HepG2 (cell line): ENCODE measurements around the gene SYNJ2. TPM values are rescaled to one million over a fixed set of nuclear protein-coding genes. Genes with fewer than 3 reads are reported as not detected.

ENCODE experiments used
- ATAC-seq: fragments of 200-7000 bp; cut with Tn5 transposase; 3 replicates; pipeline ENCODE4 v1.9.1; 2020; ENCODE audit warnings: mild to moderate bottlenecking, moderate library complexity
- BruUV-seq: library from RNA; stranded (reverse); fragments of 400-500 nt; replicated peaks from 2 replicates; lab custom pipeline; 2021; lab: Mats Ljungman, UMichigan
- CTCF ChIA-PET: fragments of 300-600 bp; formaldehyde crosslinking; extraction: SDS; loops from one replicate; lab custom pipeline; 2021; ENCODE audit warnings: low total read pairs, inconsistent platforms, low intra/inter-chr PET ratio; lab: Yijun Ruan, JAX
- POLR2A ChIA-PET: fragments of 350-600 bp; sonication (Branson Sonifier 250); formaldehyde crosslinking; loops from one replicate; lab custom pipeline; 2020; ENCODE audit warnings: antibody characterized with exemption, inconsistent platforms; lab: Yijun Ruan, JAX
- DNase-seq: peaks from one replicate; pipeline ENCODE4 v3.0.0-alpha.2; 2015; ENCODE audit warnings: low spot score
- FAIRE-seq: peaks from 3 replicates; lab custom pipeline; 2011; peaks lifted over from hg19 to GRCh38; lab: Jason Lieb, UNC
- H2AFZ ChIP-seq: one replicate; pipeline ENCODE4 v1.6.1; 2011; ENCODE audit warnings: low read length, inconsistent platforms
- H3K27ac ChIP-seq: fragments of 300-600 bp; 3 replicates; pipeline ENCODE4 v1.8.0; 2011; ENCODE audit warnings: mixed run types, mild to moderate bottlenecking, mixed read lengths, low read length, inconsistent platforms; ENCODE audit not compliant: insufficient read depth; ENCODE audit errors: extremely low read length
- H3K27me3 ChIP-seq, 2 experiments: fragments of 200-600 bp in 1 of 2; 2 replicates in 1 of 2; 3 replicates in 1 of 2; pipeline versions ENCODE4 v1.6.0 to v1.8.0; 2011; ENCODE audit warnings: low read length in 2 of 2, mild to moderate bottlenecking in 2 of 2, moderate library complexity in 2 of 2, inconsistent platforms in 1 of 2; ENCODE audit not compliant: insufficient read depth in 2 of 2, control insufficient read depth in 1 of 2
- H3K36me3 ChIP-seq, 2 experiments: fragments of 200-600 bp in 1 of 2; replicated peaks in 1 of 2; 2 replicates in 1 of 2; 3 replicates in 1 of 2; pipeline versions ENCODE4 v1.5.1 to v1.8.0; 2011; ENCODE audit warnings: low read length in 2 of 2, inconsistent platforms in 1 of 2; ENCODE audit not compliant: insufficient read depth in 2 of 2, control insufficient read depth in 1 of 2
- H3K4me1 ChIP-seq: 2 replicates; pipeline ENCODE4 v1.5.1; 2012; ENCODE audit warnings: low read length, inconsistent platforms; ENCODE audit not compliant: insufficient read depth
- H3K4me2 ChIP-seq: 2 replicates; pipeline ENCODE4 v1.6.0; 2011; ENCODE audit warnings: low read depth, low read length, inconsistent platforms
- H3K4me3 ChIP-seq, 3 experiments: fragments of 200-600 bp in 1 of 3; sonication (generic), shearing (Covaris generic) in 1 of 3; replicated peaks in 1 of 3; 2 replicates each; pipeline ENCODE4 v1.5.1; 2011 to 2016; ENCODE audit warnings: low read length in 3 of 3, inconsistent platforms in 2 of 3, low read depth in 2 of 3, mild to moderate bottlenecking in 2 of 3, control low read depth in 1 of 3, mixed read lengths in 1 of 3; ENCODE audit not compliant: insufficient read depth in 1 of 3
- H3K79me2 ChIP-seq: one replicate; pipeline ENCODE4 v1.6.1; 2011; ENCODE audit warnings: low read length, inconsistent platforms; ENCODE audit not compliant: insufficient read depth
- H3K9ac ChIP-seq: 2 replicates; pipeline ENCODE4 v1.6.0; 2011; ENCODE audit warnings: mild to moderate bottlenecking, low read depth, low read length, inconsistent platforms; ENCODE audit not compliant: insufficient read depth
- H3K9me3 ChIP-seq: 2 replicates; pipeline ENCODE4 v1.5.1; 2012; ENCODE audit warnings: mild to moderate bottlenecking, low read length
- H4K20me1 ChIP-seq: 2 replicates; pipeline ENCODE4 v1.6.0; 2011; ENCODE audit warnings: inconsistent platforms, mild to moderate bottlenecking, low read length, moderate library complexity; ENCODE audit not compliant: insufficient read depth
- CEBPB ChIP-seq: IDR thresholded peaks from 2 replicates; pipeline ENCODE4 v1.6.1; 2011; ENCODE audit warnings: low read depth, low read length, improper control_type of control experiment, borderline replicate concordance
- CEBPG ChIP-seq: IDR thresholded peaks from 2 replicates; pipeline ENCODE4 v1.6.1; 2016
- GATAD2A ChIP-seq: IDR thresholded peaks from 2 replicates; pipeline ENCODE4 v1.6.1; 2016
- HMG20A ChIP-seq: IDR thresholded peaks from 2 replicates; pipeline ENCODE4 v1.6.1; 2016; ENCODE audit warnings: borderline replicate concordance
- HNF4A ChIP-seq: sonication (generic); formaldehyde crosslinking; IDR thresholded peaks from 2 replicates; pipeline ENCODE4 v1.4.0; 2020; ENCODE audit warnings: missing genetic modification reagents
- HOXA9 ChIP-seq: sonication (generic); formaldehyde crosslinking; IDR thresholded peaks from 2 replicates; pipeline ENCODE4 v1.8.1; 2022; ENCODE audit warnings: missing genetic modification reagents, mild to moderate bottlenecking, moderate library complexity, borderline replicate concordance
- KDM4B ChIP-seq: sonication (generic); formaldehyde crosslinking; IDR thresholded peaks from 2 replicates; pipeline ENCODE4 v1.4.0; 2020; ENCODE audit warnings: missing genetic modification reagents
- NCOA5 ChIP-seq: sonication (generic); formaldehyde crosslinking; IDR thresholded peaks from 2 replicates; pipeline ENCODE4 v1.4.0; 2020; ENCODE audit warnings: missing genetic modification reagents
- ZBTB33 ChIP-seq: sonication (generic); formaldehyde crosslinking; IDR thresholded peaks from 2 replicates; pipeline ENCODE4 v1.4.0; 2020; ENCODE audit warnings: missing genetic modification reagents
- ZNF362 ChIP-seq: sonication (generic); formaldehyde crosslinking; IDR thresholded peaks from 2 replicates; pipeline ENCODE4 v1.4.0; 2020; ENCODE audit warnings: missing genetic modification reagents, mild to moderate bottlenecking, borderline replicate concordance
- ZNF460 ChIP-seq: sonication (generic); formaldehyde crosslinking; IDR thresholded peaks from 2 replicates; pipeline ENCODE4 v1.5.1; 2020; ENCODE audit warnings: missing genetic modification reagents, mild to moderate bottlenecking, borderline replicate concordance
- ZNF496 ChIP-seq: sonication (generic); formaldehyde crosslinking; IDR thresholded peaks from 2 replicates; pipeline ENCODE4 v1.8.1; 2023; ENCODE audit warnings: mild to moderate bottlenecking, moderate library complexity, missing genetic modification reagents; ENCODE audit not compliant: insufficient replicate concordance
- ZNF576 ChIP-seq: sonication (generic); formaldehyde crosslinking; IDR thresholded peaks from 2 replicates; pipeline ENCODE4 v1.4.0; 2020; ENCODE audit warnings: mild to moderate bottlenecking, missing genetic modification reagents
- ZSCAN9 ChIP-seq: IDR thresholded peaks from 2 replicates; pipeline ENCODE4 v1.6.1; 2016; ENCODE audit warnings: borderline replicate concordance
- WGBS: methylation state at CpG from one replicate; pipeline ENCODE4 v1.1.6; 2017; ENCODE audit warnings: low lambda C conversion rate; 5-methylcytosine and 5-hydroxymethylcytosine counted together
- in situ Hi-C: cut with HindIII; loops from 2 replicates; pipeline ENCODE4 v1.10.0; 2017; ENCODE audit warnings: low pct_unique_long_range_greater_than_20kb; ENCODE audit not compliant: extremely low pct_ligation_motif_present
- intact Hi-C: fragments of 100-400 bp; cut with micrococcal nuclease; formaldehyde crosslinking; loops from one replicate; pipeline ENCODE4 v1.10.0; 2022; ENCODE audit not compliant: unreplicated experiment
- polyA plus RNA-seq, 8 experiments: library from polyadenylated mRNA; depleted of rRNA in 3 of 8; stranded (reverse) in 7 of 8; unstranded in 1 of 8; fragments of >200 nt; fragmentation: Illumina TruSeq in 4 of 8; extraction: Trizol in 4 of 8; gene quantifications; 2 replicates each; pipeline versions ENCODE4 v1.2.1 to v1.2.3, GENCODE V29; 2011 to 2016; ENCODE audit warnings: low read depth in 4 of 8, missing spikeins in 1 of 8, mixed read lengths in 1 of 8; ENCODE audit not compliant: insufficient read depth in 1 of 8
- total RNA-seq, 5 experiments: library from RNA; depleted of rRNA; stranded (reverse); fragments of >200 nt; fragmentation: Illumina TruSeq; extraction: Trizol; gene quantifications; 2 replicates each; pipeline ENCODE4 v1.2.3, GENCODE V29; 2016; ENCODE audit warnings: low read depth in 1 of 5

Gene SYNJ2
- total and polyA plus RNA-seq, 2 of the 13 experiments (the other 11 are each of a cell fraction or from before 2014, with no cell fraction given), result 39.1 to 57.6 TPM

- H3K4me2 ChIP-seq, result no peak overlapping the region
- peaks cover 68 to 90% of the 10 kb centered on the region in 2 experiments for H3K36me3 ChIP-seq
- intact Hi-C loops (no loop called here), in situ Hi-C loops (no loop called here)
- H3K4me1 ChIP-seq, result no peaks in the 10 kb centered on the region
- ATAC-seq, result no peak
- no peak overlapping the region for H2AFZ ChIP-seq
- H3K79me2 ChIP-seq, result no peaks in the 10 kb centered on the region
- no peak for FAIRE-seq
- ChIA-PET CTCF (no interaction called here), POLR2A (interaction anchor here (0.5 kb wide), 1 partner anchor 79 kb away, joined by 3 read pairs; no protein-coding TSS in a partner anchor)
- TF ChIP-seq ZNF496 (CRISPR knock-in tag) (no peak), HNF4A (CRISPR knock-in tag) (no peak), KDM4B (no peak), CEBPB (peak; percentile 84), ZBTB33 (peak; percentile 61; the same call in 1 of the 2 replicates), NCOA5 (CRISPR knock-in tag) (no peak), HMG20A (CRISPR knock-in tag) (no peak), ZSCAN9 (CRISPR knock-in tag) (no peak), ZNF576 (no peak), HOXA9 (CRISPR knock-in tag) (no peak), ZNF460 (CRISPR knock-in tag) (peak; percentile 72; the same call in 1 of the 2 replicates), CEBPG (peak; percentile 82), ZNF362 (CRISPR knock-in tag) (peak; percentile 82; the same call in 1 of the 2 replicates), GATAD2A (CRISPR knock-in tag) (0 out of 2 replicates have a peak, but pooled peaks have one; percentile 25)
- H3K9me3 ChIP-seq, result no peaks in the 10 kb centered on the region
- WGBS, result 92% methylated on average over 6 of the region's 6 CpGs
- no peak overlapping the region for H3K9ac ChIP-seq
- H4K20me1 ChIP-seq, result no peaks in the 10 kb centered on the region
- no TSS peak for BruUV-seq
- no peak for DNase-seq
- no peaks in the 10 kb centered on the region for H3K27me3 ChIP-seq
- no peak overlapping the region for H3K27ac ChIP-seq
- no peak overlapping the region for H3K4me3 ChIP-seq
These were observed 99.9 kb downstream of the SYNJ2 start for GRCh38 chr6:158081657-158081935.
